ENCODE measurements around the gene FOXRED1. TPM values are rescaled to one million over a fixed set of nuclear protein-coding genes. Genes with fewer than 3 reads are reported as not detected.

The FOXRED1 gene
- total and polyA plus RNA-seq, 10 of the 15 experiments (the other 5 are each of a cell fraction or from before 2014, with no cell fraction given): 9.9 to 67.7 (median 38.0) TPM

GRCh38 chr11:126303623-126304456 lies 34.9 kb downstream of the FOXRED1 start, which contains the start of gene DCPS (continued):
- TF ChIP-seq NKRF (conservative IDR thresholded peaks at IDR 0.05): peak; percentile 75; the same call in 1 of the 2 replicates
- peak; percentile 64; the same call in 1 of the 2 replicates for TF ChIP-seq POLR2AphosphoS2 (IDR thresholded peaks at IDR 0.05; ENCODE audit: low read depth, low read length)
- no peak for TF ChIP-seq SUPT20H (IDR thresholded peaks at IDR 0.05; ENCODE audit: borderline replicate concordance, control insufficient read depth, low read depth, low read length)
- 0 out of 2 replicates have a peak, but pooled peaks have one; percentile 21 for TF ChIP-seq MLLT1 (IDR thresholded peaks at IDR 0.05)
- TF ChIP-seq WRNIP1 (IDR thresholded peaks at IDR 0.05; ENCODE audit: borderline replicate concordance, low read depth, low read length): no peak
- TF ChIP-seq EGR1 (IDR thresholded peaks at IDR 0.05; ENCODE audit: borderline replicate concordance in 1 of 2, low read depth in 2 of 2, low read length in 2 of 2): peak in 1 of 2 experiments; percentile 7; a peak in 1 of 3 replicates
- TF ChIP-seq KLF5 (IDR thresholded peaks at IDR 0.05; ENCODE audit: partially characterized antibody): no peak
- TF ChIP-seq ZNF24 (IDR thresholded peaks at IDR 0.05): no peak
- TF ChIP-seq NRF1 (conservative IDR thresholded peaks at IDR 0.05; ENCODE audit: low read depth, low read length): peak; percentile 70
- peak; percentile 78; the same call in 1 of the 2 replicates for TF ChIP-seq EED (IDR thresholded peaks at IDR 0.05; ENCODE audit: low read depth)
- TF ChIP-seq ZZZ3 (IDR thresholded peaks at IDR 0.05; ENCODE audit: control insufficient read depth, insufficient read length, low read depth): no peak
- TF ChIP-seq DPF2 (IDR thresholded peaks at IDR 0.05): peak; percentile 74
- peak; percentile 75 to 78 for TF ChIP-seq IKZF2 (IDR thresholded peaks at IDR 0.05)
- peak; percentile 94 for TF ChIP-seq POLR2AphosphoS5 (IDR thresholded peaks at IDR 0.05; ENCODE audit: low read length)
- TF ChIP-seq GATAD2B (conservative IDR thresholded peaks at IDR 0.05; ENCODE audit: low read depth): peak; percentile 92; the same call in 1 of the 2 replicates
- TF ChIP-seq EP300 (IDR thresholded peaks at IDR 0.05; ENCODE audit: borderline replicate concordance in 1 of 2, control insufficient read depth in 1 of 2, low read depth in 2 of 2, low read length in 2 of 2): no peak
- TF ChIP-seq MEF2B (IDR thresholded peaks at IDR 0.05; ENCODE audit: partially characterized antibody, poor library complexity, severe bottlenecking): peak; percentile 23
- peak; percentile 94 for TF ChIP-seq IKZF1 (conservative IDR thresholded peaks at IDR 0.05)
- TF ChIP-seq NFXL1 (IDR thresholded peaks at IDR 0.05; ENCODE audit: borderline replicate concordance): no peak
- peak; percentile 95 for TF ChIP-seq ZNF687 (IDR thresholded peaks at IDR 0.05)
- 0 out of 2 replicates have a peak, but pooled peaks have one; percentile 6 for TF ChIP-seq SMC3 (IDR thresholded peaks at IDR 0.05; ENCODE audit: borderline replicate concordance, low read length)
- 0 out of 2 replicates have a peak, but pooled peaks have one; percentile 53 for TF ChIP-seq STAT1 (conservative IDR thresholded peaks at IDR 0.05)

All from GM12878 (cell line).